Stomach (tissue), 4 donors: ENCODE data around the gene SOX11.
"Not testable (repeated sequence)": the region's sequence is repeated elsewhere in the genome, so short reads cannot be mapped to it uniquely, and the experiment has no call there.

Experiments used
- CTCF ChIP-seq, 7 experiments: fragments of 450-650 bp in 4 of 7; fragments of 200-600 bp in 3 of 7; sonication (generic) in 3 of 7; IDR thresholded peaks; one replicate each; pipeline ENCODE4 v1.5.1; 2016 to 2019; ENCODE audit warnings: antibody characterized with exemption in 7 of 7, control low read depth in 2 of 7, mild to moderate bottlenecking in 1 of 7
- POLR2A ChIP-seq, 4 donors: fragments of 450-650 bp; IDR thresholded peaks; one replicate each; pipeline ENCODE4 v1.6.1; 2016; ENCODE audit warnings: antibody characterized with exemption in 4 of 4, control low read depth in 2 of 4, mild to moderate bottlenecking in 1 of 4, moderate library complexity in 1 of 4
- POLR2AphosphoS5 ChIP-seq, 3 donors: sonication (generic); formaldehyde crosslinking; IDR thresholded peaks; one replicate each; pipeline ENCODE4 v1.6.1; 2016; ENCODE audit warnings: antibody characterized with exemption in 3 of 3

- TF ChIP-seq POLR2AphosphoS5, CTCF, POLR2A (IDR thresholded peaks at IDR 0.05): not testable (repeated sequence)
Measured at GRCh38 chr2:5653756-5654155, 38.4 kb upstream of the SOX11 start.
